ENCODE results near the gene MAMSTR. TPM values are rescaled to one million over a fixed set of nuclear protein-coding genes. Genes with fewer than 3 reads are reported as not detected.
"Not testable (repeated sequence)": the region's sequence is repeated elsewhere in the genome, so short reads cannot be mapped to it uniquely, and the experiment has no call there.

The MAMSTR gene
- 0.32 TPM for total RNA-seq

- no peaks in the 10 kb centered on the region for H3K9me3 ChIP-seq
- intact Hi-C loops (cut with DNase I) = loop anchor here (2.0 to 10.0 kb wide), 2 partner anchors 19 to 355 kb away; partner anchors contain the start of genes SYNGR4 and TMEM143
- no peak for DNase-seq (ENCODE audit: low spot score in 2 of 2)
- H3K4me1 ChIP-seq = peaks cover 12 to 23% of the 10 kb centered on the region in 2 donors
- H3K27ac ChIP-seq = peak within 1 kb of the TSS; percentile 77 to 93
- H3K27me3 ChIP-seq = no peaks in the 10 kb centered on the region
- peak within 1 kb of the TSS; percentile 48 to 65 for H3K4me3 ChIP-seq
- no peaks in the 10 kb centered on the region for H3K36me3 ChIP-seq
- TF ChIP-seq CTCF (IDR thresholded peaks at IDR 0.05) = no peak
These were observed at the start of gene MAMSTR for GRCh38 chr19:48719263-48720171. Gene MAMSTR, minus strand, starts transcription at chr19:48719725. Its CDS starts 694 bp downstream, at chr19:48719031.

GRCh38 chr19:48768994-48769713, 49.6 kb upstream of the MAMSTR start:
- no peak for TF ChIP-seq CTCF (IDR thresholded peaks at IDR 0.05)
- H3K4me1 ChIP-seq = no peaks in the 10 kb centered on the region
- DNase-seq (ENCODE audit: low spot score in 2 of 2) = no peak
- intact Hi-C loops (cut with DNase I) = no loop called here
- no peak overlapping the region for H3K27ac ChIP-seq
- no peaks in the 10 kb centered on the region for H3K27me3 ChIP-seq
- H3K36me3 ChIP-seq = no peaks in the 10 kb centered on the region
- H3K9me3 ChIP-seq = no peaks in the 10 kb centered on the region
- H3K4me3 ChIP-seq = no peak overlapping the region

GRCh38 chr19:48768171-48768753, 48.7 kb upstream of the MAMSTR start:
- intact Hi-C loops (cut with DNase I); H3K27me3 ChIP-seq; H3K9me3 ChIP-seq; H3K4me3 ChIP-seq; H3K27ac ChIP-seq; DNase-seq (ENCODE audit: low spot score in 2 of 2); H3K4me1 ChIP-seq; H3K36me3 ChIP-seq: not testable (repeated sequence)

- H3K36me3 ChIP-seq; H3K4me1 ChIP-seq; H3K27me3 ChIP-seq; H3K27ac ChIP-seq; intact Hi-C loops (cut with DNase I); H3K4me3 ChIP-seq; DNase-seq (ENCODE audit: low spot score in 2 of 2); H3K9me3 ChIP-seq: not testable (repeated sequence)
These were observed 46.3 kb upstream of the MAMSTR start for GRCh38 chr19:48765816-48766215.

- intact Hi-C loops (cut with DNase I) = no loop called here
- no peak overlapping the region for H3K4me3 ChIP-seq
- no peak overlapping the region for H3K27ac ChIP-seq
- H3K9me3 ChIP-seq = no peaks in the 10 kb centered on the region
- no peaks in the 10 kb centered on the region for H3K27me3 ChIP-seq
- no peak for DNase-seq (ENCODE audit: low spot score in 2 of 2)
- H3K4me1 ChIP-seq = no peaks in the 10 kb centered on the region
- H3K36me3 ChIP-seq = no peaks in the 10 kb centered on the region
- TF ChIP-seq CTCF (IDR thresholded peaks at IDR 0.05) = no peak
These were observed 41.1 kb upstream of the MAMSTR start for GRCh38 chr19:48760504-48761205.

DNA sequence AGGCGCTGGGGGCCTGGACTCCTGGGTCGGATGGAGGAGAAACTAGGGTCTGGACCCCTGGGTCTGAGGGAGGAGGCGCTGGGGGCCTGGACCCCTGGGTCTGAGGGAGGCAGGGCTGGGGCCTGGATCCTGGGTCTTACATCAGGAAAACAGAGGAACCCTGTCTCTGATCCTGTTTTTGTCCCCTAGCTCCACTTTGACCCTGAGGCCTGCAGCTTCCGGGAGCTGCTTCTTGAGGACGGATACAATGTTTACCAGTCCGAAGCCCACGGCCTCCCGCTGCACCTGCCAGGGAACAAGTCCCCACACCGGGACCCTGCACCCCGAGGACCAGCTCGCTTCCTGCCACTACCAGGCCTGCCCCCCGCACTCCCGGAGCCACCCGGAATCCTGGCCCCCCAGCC, 38.2 kb upstream of the MAMSTR start:
- no peak for TF ChIP-seq CTCF (IDR thresholded peaks at IDR 0.05)

More for the DNA sequence above, 38.2 kb upstream of the MAMSTR start:
- Histone ChIP-seq H3K4me1 (peaks cover 0 to 2% of the 10 kb centered on the region in 2 donors), H3K36me3 (no peaks in the 10 kb centered on the region), H3K27ac (no peak overlapping the region), H3K9me3 (no peaks in the 10 kb centered on the region), H3K27me3 (no peaks in the 10 kb centered on the region), H3K4me3 (no peak overlapping the region)
- no peak for DNase-seq (ENCODE audit: low spot score in 2 of 2)
- intact Hi-C loops (cut with DNase I) = no loop called here

Measured in ascending aorta (tissue), 2 donors.